Activated T-helper 1 cell treated with anti-CD3 and anti-CD28 coated beads, Interleukin-2, amount 50 U/mL, for 16 hours (primary cell): ENCODE measurements around the gene FAM53B.
A peak's percentile ranks its signal among the peaks of the same experiment; 100 is the strongest.

ENCODE experiments used
- DNase-seq, 2 donors: peaks; one replicate each; pipeline ENCODE4 v3.0.0-alpha.2; 2020; ENCODE audit warnings: low read depth in 1 of 2, low spot score in 1 of 2

FAM53B gene

DNA sequence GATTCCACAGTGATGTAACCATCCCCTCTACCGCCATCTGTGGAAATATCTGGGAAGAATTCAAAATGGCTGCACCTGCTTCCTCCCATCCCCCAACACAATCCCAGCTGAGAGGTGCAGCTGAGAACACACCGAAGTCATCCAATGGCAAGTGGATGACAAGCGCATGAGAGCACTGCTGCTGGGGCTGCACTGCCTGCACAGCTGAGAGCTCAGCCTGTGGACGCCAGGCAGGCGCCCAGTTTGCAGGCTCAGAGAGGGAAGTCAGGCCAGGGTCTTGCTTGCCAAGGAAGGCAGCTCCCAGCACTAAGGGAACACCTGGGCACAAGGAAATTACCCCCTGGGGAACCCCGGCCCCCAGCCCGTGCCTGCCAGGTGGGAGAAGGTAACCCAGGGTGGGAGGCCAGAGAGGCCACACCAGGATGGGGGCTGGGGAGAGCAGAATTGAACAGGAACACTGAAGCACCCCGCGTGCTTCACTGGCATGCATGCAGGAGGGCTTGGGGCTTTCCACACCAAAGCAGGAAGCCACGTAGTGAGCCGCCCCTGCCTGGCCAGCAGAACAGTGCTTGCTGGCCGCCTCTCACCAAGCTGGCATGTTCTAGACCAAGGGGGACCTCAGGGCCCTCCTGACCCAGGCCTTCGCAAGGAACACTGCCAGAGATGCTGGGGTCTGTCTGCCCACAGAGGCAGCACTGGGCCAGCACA is 46.2 kb downstream of the FAM53B start:
- DNase-seq: peak in 1 of 2 donors; percentile 37

DNA sequence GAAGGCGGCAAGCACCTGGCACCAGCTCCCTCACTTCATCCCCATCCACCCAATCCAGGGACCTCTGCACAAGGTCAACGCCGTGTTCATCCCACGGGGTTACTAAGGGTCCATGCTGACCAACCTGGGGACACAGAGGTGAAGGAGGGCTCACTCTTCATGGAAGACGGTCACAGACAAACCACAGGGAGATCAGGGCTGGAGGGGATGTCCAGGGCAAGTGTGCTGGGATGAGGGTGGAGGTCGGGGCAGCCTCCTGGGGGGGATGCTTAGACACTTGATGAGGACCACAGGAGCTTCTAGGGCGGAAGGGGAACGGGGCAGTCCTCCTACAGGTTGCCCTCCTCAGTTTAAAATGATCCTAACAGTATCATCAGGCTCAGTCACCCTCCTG is 46.7 kb downstream of the FAM53B start:
- DNase-seq: no peak

DNA sequence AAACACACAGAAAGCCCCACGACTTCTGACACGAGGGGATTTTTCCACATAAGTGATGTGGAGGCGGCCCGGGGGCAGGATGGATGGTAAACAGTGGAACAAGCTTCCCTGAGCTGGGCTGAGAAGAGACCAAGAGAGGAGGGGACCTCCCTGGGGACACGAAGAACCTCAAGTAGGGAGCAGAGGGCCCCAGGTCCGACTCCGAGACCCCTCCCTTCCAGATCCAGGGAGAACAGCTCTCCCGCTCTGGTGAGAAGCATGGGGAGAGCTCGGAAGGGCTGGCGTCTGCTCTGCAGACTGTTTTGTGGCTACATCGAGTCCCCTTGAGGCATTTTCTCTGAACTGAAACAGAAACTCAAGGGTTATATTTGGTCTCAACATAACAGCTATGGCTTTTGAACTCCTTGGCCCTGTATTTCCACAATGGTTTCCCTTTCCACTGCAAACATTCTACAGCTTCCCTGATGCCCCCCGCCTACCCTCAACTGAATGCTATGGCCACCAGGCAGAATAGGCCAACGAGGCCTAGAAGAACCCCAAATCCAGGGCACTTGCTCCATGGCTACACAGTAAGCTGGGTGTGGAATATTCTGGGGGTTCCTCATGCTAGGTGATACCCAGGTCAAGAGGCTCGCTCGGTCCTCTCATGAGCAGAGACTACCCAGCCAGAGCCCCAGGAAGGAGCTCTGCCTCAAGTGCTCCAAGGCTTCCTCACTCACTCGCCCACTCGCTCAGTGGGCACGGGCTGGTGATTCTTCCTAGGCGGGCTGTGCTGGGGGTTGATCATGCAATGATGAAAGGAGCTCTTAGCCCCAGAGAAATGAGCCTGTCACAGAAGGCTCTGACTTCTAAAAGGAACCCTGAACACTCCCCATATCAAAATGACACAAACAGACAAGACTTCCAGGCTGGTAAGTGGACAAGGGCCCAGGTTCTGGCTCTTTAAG is 47.5 kb downstream of the FAM53B start:
- DNase-seq: no peak

DNA sequence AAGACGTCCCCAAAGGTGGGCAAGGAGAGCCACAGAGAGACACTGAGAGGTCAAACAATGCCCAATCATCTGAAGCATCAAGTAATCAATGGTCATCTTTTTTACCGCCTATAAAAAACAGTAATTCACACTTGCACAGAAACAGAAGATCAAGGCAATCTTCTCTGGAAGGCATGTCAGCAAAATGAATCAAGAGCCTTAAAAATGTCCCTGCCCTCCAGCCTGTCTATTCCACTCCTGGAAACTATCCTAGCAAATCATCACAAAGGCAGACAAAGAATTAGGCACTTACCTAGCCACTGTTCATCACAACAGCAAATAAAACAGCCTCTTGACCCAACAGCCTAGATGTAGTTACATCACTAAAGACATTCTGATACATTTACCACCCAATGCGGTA is 48.9 kb downstream of the FAM53B start:
- DNase-seq: no peak

DNA sequence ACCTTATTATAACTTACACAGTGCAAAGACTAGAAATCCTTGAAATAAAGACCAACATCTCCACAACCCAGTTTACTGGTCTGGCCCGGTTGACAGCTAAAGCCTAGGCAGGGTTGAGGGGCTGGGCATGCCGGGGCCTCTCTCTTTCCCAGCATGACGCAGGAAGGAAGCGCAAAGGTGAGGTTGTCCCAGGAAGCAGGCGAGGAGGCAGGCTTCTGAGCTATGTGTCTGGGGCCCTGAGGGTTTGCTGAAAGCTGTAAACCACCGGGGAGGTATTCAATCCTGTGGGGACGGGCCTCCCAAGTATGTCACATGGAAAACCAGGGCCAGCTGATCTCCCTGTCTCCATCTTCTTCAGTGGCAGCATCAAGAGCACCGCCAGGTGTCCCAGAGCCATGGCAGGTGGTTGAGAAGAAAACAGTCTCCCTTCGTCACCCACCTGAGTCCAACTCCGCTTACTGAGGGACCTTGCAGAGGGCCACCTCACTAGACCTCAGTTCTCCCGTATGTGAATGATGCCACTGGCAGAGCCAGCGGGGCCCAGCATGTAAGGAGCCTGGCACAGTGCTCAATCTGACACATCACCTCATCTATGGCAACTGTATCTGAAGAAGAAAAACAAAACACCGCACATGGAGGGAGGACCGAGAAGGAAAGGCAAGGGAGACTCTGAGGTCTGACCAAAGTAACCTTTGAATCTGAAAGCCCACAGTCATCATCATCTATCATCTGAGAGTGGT is 49.5 kb downstream of the FAM53B start:
- no peak for DNase-seq

DNA sequence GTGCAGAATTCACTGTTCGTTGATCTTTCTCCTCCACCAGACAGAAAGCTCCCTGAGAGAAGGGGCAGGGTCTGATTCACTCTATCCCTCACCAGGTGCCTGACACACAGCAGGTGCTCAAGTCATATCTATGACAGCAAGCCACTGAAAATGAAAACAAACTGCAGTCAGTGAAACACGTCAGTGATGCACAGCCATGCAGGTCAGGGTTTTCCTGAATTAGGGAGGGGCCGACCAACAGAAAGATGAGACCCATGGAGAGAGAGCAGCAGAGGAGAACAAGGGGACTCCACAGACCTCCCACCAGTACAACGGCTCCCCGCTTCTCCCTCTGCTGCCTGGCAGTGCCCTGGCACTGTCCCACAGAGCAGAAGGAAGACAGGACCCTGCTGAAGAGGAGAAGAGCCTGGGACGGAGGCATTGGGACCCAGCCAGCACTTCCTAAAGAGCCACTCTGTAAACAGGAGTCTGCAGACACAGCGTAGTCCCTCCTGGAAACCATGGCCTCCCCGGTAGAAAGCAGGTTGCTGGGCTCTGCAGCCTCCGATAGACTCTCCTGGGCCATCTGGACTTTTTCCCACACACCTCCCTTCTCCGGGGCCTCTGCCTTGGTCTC is 50.3 kb downstream of the FAM53B start:
- no peak for DNase-seq

DNA sequence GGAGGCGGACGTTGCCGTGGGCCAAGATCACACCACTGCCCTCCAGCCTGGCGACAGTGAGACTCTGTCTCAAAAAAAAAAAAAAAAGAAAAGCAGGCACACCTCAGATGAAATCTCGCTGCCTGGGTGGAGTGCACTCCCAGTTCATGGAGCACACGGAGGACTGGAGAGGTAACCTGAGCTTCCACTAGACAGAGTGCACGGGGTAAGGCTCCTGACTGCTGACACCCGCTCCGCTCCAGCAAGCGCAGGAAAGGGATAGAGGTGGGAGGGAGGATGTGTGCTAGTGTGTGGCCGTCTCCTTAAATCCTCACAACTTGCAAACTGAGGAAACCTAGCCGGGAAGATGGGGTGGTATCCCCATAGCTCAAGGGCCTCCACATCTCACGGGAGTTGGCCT is 50.8 kb downstream of the FAM53B start:
- DNase-seq: no peak

DNA sequence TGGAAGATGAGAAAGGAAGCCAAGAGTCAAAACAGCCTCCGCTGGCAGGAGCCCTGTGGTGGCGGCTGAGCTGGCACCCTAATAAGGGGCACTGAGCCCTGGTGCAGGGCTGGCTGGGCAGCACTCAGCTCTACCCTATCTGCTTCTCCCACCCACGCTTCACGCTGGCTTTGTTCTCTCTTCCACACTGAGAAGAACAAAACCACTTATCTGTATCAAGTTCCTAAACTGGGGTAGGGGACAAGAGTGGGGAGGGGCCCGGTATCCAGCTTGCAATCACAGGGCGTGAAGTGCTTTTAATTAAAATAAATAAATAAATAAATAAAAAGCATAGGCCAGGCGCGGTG is 52.1 kb downstream of the FAM53B start:
- DNase-seq: no peak

DNA sequence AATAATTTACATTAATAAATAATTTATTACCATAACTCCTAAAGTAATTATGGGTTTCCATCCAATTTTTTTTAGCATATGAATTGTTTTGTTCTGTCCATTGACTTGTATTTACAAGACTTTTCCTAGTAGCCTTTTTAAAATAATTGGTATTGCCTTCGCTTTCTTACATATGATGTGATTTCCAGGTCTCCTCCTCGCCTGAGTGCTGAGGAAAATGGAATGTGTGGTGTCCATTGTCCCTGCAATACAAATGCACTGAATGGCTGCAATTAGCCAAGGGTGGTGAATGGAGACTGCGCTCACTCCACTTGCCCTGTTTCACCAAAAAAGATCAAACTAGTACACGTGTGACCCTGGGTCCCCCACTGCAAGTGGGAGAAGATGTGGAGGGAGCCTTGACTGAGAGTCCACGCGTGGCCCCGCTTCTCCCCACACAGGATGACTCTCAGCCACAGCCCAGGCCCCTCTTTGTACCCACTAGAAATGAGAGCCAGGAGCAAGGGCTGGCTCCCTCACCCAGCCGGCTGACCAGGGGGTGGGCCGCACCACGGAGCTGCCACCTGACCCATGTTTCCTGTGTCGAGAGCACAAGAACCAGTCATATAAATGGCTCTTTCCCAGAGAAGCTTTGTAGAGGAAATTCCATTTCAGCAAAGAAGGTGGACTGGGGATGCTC is 52.6 kb downstream of the FAM53B start:
- DNase-seq: no peak

DNA sequence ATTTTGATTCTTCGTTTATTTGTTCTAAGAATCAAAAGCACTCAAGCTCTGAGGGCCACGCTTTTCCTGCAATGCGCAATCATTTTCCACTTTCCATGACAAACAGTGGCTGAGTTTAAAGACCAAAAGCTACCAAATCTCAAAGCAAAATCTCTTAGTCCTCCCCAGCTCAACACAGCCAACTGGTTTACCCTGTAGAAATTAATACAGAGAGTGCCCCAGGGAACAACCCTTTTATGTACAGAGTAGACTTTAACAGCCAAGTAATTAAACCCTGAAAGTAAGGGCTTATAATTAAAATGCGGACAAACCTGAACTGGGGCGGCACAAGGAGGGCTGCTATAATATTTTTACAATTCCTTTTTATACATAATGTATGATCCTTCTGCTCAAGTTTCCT is 53.2 kb downstream of the FAM53B start:
- DNase-seq: no peak

DNA sequence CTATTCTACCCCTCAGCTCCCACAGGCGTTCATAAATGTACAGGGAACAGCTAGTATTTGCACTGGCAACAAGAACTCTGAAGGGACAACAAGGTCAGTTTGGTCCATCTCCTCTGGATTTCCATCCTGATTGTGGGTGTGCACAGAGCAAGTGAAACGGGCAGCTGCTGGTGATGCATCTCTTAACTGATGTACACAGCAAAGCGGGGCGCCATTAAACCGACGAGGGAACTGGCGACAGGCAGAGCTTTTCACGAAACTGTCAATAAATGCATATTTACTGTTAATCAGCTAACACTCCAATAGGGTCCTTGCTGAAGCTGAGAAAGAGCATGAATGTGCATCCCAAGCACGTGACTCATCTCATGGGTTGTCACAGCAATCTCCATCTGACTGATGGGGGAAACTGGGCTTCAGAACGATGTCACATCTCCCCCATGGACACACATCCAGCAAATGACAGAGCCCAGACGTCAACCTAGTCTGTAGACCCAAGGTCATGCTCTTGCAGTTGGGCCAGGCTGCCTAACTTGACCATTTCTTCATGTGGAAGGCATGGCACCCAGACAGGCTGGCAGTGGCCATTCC is 54.2 kb downstream of the FAM53B start:
- no peak for DNase-seq

DNA sequence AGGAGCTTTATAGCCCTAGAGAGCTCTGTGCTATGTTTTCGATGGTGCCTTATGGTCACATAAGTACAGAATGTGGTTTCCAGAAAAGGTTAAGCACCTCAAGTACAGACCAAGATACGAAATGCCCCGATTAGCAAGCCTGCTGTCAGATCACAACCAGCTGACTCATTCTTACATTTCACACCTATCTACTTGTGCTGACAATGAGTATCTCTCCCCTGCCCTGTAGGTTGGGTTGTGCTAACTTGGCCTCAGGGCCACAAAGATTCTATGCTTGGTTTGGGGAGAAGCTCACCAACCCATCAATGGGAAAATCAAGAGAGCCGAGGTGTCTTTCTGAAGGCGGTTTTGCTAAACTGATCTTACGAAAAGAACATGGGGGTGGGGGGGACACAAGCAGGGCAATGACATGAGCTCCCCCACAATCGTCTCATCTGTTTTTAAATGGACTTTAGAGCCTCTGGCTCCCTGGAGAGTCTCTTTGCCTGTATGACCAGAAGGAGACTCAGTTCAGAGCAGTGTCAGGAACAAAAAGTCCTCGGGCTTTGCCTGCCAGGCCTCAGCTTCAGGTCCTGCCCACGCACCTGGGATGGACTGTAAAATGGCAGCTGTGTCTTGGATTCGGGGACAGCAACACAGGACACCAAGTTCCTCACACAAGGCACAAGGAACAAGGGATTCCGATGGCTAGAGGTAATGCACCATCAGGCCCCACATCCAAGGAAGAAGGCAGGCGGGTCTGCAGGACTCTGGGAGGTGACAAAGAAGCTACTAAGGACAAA is 55.1 kb downstream of the FAM53B start:
- peak in 1 of 2 donors; percentile 37 for DNase-seq

DNA sequence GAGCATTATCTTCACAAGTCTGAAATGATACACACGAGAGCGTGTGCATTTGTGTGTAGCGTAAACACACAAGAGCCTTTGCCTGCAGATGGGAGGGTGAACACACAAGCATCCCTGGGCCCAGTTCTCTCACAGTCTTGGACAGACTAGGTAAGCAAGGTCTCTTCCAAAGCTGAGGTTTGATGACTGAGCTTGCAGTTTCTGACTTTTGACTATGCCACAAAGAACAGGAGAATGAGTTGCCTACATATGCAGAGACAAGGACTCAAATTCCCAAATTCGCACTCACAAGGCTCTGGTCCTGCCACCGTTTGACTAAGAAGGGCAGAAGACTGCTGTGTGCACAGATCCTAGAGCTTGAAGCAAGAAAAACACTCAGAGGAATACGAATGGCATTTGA is 55.8 kb downstream of the FAM53B start:
- DNase-seq: no peak

DNA sequence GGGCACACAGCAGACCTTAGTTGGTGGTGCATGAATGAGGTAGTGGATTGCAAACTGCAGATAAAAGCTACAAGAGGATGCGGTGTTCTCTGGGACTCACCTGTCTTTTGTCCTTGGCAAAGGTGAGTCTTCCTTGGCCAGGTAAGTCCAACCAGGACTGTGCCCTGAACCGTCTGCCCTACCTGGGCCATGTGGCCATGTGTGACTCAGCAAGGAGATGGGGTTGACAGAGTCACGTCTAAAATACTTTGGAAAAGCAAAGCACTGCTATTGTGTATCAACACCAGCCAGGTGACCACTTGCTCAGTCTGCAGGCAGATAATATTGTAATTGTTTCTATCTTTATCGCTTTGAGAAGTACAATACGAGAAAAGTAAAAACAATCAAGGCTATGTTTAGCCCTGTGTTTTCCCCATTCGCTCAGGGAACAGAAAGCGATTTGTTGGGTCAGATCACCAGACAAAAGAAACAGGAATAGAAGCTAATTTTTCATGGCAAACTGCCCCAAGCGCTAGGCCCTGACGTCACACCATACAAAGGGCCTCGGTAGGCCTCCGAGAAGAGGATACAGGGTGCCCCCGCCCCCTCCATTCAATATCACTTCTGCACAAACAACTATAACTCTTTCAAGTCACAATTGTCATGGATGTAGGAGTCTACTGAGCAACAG is 57.3 kb downstream of the FAM53B start:
- DNase-seq: no peak

DNA sequence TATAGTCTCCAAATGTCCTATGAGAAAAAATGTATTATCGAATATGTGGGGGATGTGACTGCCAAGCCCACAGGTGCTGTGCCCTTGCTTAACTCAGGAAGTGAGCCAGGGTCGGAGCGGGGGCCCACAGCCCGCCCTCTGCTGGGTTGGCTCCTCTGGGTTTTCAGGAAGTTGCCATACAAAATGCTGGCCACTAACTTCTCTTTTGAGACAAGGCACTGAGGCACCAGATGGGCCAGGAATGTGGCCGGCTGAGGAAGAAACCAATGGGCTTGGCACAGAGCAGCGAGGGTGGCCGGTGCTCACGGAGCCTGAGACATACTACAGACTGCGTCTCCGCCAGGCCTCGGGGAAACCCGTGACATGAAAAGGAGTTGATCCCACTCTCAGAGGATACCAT is 58.9 kb downstream of the FAM53B start:
- no peak for DNase-seq

DNA sequence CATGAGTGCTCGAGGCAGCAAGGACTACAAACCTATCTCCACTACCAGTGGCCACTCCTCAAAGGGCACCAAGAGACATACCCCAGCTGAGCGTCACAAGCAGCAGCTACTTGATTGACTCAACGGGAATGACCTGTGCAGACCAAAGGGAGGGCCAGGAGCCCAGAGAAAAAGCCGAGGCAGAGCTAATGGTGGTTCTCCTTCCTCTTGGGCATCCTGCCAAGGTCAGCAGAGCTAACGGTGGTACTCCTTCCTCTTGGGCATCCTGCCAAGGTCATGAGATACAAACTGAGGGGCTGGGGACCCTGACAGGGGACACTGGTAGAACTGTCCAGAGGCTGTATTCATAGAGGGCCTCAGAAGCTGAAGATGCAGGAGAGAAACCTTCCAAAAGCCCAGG is 60.4 kb downstream of the FAM53B start:
- DNase-seq: no peak

DNA sequence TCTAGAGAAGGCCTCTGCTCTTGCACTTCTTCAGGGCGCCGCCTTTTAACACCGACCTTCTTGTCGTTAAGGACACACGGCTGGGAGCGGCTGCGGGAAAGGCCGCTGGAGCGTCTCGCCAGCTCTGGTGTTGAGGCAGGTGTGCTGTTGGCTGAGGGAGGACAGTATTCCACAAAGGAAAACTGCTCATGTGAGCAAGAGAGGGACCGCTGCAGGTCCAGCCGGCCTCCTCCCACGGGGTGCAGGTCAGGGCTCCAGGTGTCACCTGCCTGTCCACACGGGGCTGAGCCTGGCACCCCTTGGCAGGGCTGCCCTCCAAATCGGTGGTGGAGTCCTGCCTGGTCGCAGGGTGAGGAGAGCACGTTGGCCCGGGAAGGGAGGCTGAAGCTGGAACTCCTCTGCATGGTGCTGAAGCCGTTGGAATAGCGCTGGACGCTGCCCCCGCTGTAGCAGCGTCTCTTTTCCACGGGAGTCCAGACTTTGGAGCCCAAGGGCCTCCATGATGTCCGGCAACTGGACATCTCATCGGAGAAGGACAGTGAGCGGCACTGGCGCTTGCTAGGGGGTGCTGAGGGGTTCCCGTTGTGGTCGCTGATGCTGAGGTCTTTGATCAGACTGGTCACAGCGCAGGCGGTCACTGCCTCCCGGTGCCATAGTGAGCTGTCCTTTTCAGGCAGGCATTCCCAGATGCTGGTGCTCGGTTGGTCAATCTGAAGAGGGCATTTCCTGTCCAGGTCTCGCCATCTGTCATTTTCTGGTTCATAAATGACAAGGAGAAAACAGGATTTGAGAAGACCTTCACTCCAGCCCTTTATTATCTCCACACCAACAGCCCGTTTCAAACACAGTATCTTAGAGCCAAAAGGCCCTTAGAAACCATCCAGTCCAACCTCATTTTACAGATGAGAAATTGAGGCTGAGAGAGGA is 62.3 kb downstream of the FAM53B start:
- DNase-seq: no peak

DNA sequence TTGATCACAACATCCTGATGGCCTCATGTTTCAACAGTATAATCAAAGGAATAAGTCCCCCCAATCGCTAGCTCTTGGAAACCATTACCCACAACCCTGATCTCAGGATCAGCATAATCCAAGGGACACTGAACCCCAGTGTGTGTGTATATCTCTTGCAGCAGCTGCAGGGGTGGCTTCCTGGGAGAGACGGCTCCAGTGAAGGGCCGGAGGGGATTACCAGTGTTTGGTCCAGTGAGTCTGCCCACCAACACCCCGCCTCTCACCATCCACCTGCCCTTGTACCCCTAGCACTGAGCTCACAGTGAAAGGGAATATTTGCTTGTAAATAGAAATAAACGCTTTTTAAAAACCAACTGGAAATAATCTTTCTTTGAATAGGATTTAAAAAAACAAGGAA is 63.1 kb downstream of the FAM53B start:
- no peak for DNase-seq
